ENCODE measurements around the gene LRRC75A. TPM values are rescaled to one million over a fixed set of nuclear protein-coding genes. Genes with fewer than 3 reads are reported as not detected.

LRRC75A gene
- total and polyA plus RNA-seq, 2 of the 13 experiments (the other 11 are each of a cell fraction or from before 2014, with no cell fraction given), result 0.03 TPM; not detected in 1

GRCh38 chr17:16428098-16428882 is 63.7 kb downstream of the LRRC75A start (continued):
- TF ChIP-seq MAFF (IDR thresholded peaks at IDR 0.05; ENCODE audit: low read depth, low read length) (peak; percentile 65), ZNF501 (CRISPR knock-in tag; IDR thresholded peaks at IDR 0.05) (0 out of 2 replicates have a peak, but pooled peaks have one; percentile 31), ZNF292 (CRISPR knock-in tag; IDR thresholded peaks at IDR 0.05; ENCODE audit: borderline replicate concordance, low read depth) (0 out of 2 replicates have a peak, but pooled peaks have one; percentile 25), ELK4 (CRISPR knock-in tag; IDR thresholded peaks at IDR 0.05; ENCODE audit: borderline replicate concordance) (no peak), ZBTB8A (CRISPR knock-in tag; IDR thresholded peaks at IDR 0.05; ENCODE audit: borderline replicate concordance, low read depth) (no peak), ARNT2 (CRISPR knock-in tag; IDR thresholded peaks at IDR 0.05; ENCODE audit: low read depth) (peak; percentile 69; the same call in 1 of the 2 replicates), TARDBP (CRISPR knock-in tag; IDR thresholded peaks at IDR 0.05) (peak; percentile 75), CBX5 (CRISPR knock-in tag; IDR thresholded peaks at IDR 0.05; ENCODE audit: borderline replicate concordance) (peak; percentile 34; the same call in 1 of the 2 replicates), MBD4 (IDR thresholded peaks at IDR 0.05; ENCODE audit: borderline replicate concordance, low read length) (no peak), ZBTB7A (CRISPR knock-in tag; IDR thresholded peaks at IDR 0.05) (no peak), ZNF598 (CRISPR knock-in tag; IDR thresholded peaks at IDR 0.05; ENCODE audit: borderline replicate concordance) (no peak), LRRFIP1 (CRISPR knock-in tag; conservative IDR thresholded peaks at IDR 0.05) (no peak), TFDP2 (CRISPR knock-in tag; IDR thresholded peaks at IDR 0.05) (peak; percentile 78), PTBP1 (IDR thresholded peaks at IDR 0.05; ENCODE audit: low read depth, low read length, poor library complexity, severe bottlenecking) (no peak), SPEN (CRISPR knock-in tag; IDR thresholded peaks at IDR 0.05; ENCODE audit: low read depth) (no peak), BCL6 (CRISPR knock-in tag; IDR thresholded peaks at IDR 0.05) (peak; percentile 23; the same call in 1 of the 2 replicates), GPBP1L1 (CRISPR knock-in tag; IDR thresholded peaks at IDR 0.05) (no peak), RAD21 (CRISPR knock-in tag; IDR thresholded peaks at IDR 0.05) (peak; percentile 57; the same call in 1 of the 2 replicates), SOX13 (IDR thresholded peaks at IDR 0.05) (no peak), SOX13 (CRISPR knock-in tag; conservative IDR thresholded peaks at IDR 0.05 in 1 of 2, IDR thresholded peaks at IDR 0.05 in 1 of 2) (peak in 1 of 2 experiments; percentile 16; a peak in 1 of 4 replicates), RXRB (CRISPR knock-in tag; IDR thresholded peaks at IDR 0.05; ENCODE audit: borderline replicate concordance) (0 out of 2 replicates have a peak, but pooled peaks have one; percentile 11)
